ENCODE data around the gene NCOA7.
"Not testable (repeated sequence)": the region's sequence is repeated elsewhere in the genome, so short reads cannot be mapped to it uniquely, and the experiment has no call there.

The NCOA7 gene

GRCh38 chr6:125930765-125931418 lies 140.1 kb downstream of the NCOA7 start:
- no peak overlapping the region for H3K4me3 ChIP-seq (ENCODE audit: low read depth, low read length)
- TF ChIP-seq CTCF (IDR thresholded peaks at IDR 0.05; ENCODE audit: borderline replicate concordance, insufficient read depth, low read depth, low read length), result no peak

- TF ChIP-seq CTCF (IDR thresholded peaks at IDR 0.05; ENCODE audit: borderline replicate concordance, insufficient read depth, low read depth, low read length), result no peak
- H3K4me3 ChIP-seq (ENCODE audit: low read depth, low read length), result no peak overlapping the region
These were observed 141.1 kb downstream of the NCOA7 start for GRCh38 chr6:125931733-125932450.

GRCh38 chr6:125932451-125932795 lies 141.7 kb downstream of the NCOA7 start:
- no peak for TF ChIP-seq CTCF (IDR thresholded peaks at IDR 0.05; ENCODE audit: borderline replicate concordance, insufficient read depth, low read depth, low read length)
- no peak overlapping the region for H3K4me3 ChIP-seq (ENCODE audit: low read depth, low read length)

GRCh38 chr6:125935520-125935919 lies 144.8 kb downstream of the NCOA7 start:
- H3K4me3 ChIP-seq (ENCODE audit: low read depth, low read length), result not testable (repeated sequence)

- H3K4me3 ChIP-seq (ENCODE audit: low read depth, low read length), result no peak overlapping the region
- TF ChIP-seq CTCF (IDR thresholded peaks at IDR 0.05; ENCODE audit: borderline replicate concordance, insufficient read depth, low read depth, low read length), result no peak
These were observed 148.3 kb downstream of the NCOA7 start for GRCh38 chr6:125939026-125939425.

GRCh38 chr6:125939791-125940190 lies 149.0 kb downstream of the NCOA7 start:
- TF ChIP-seq CTCF (IDR thresholded peaks at IDR 0.05; ENCODE audit: borderline replicate concordance, insufficient read depth, low read depth, low read length), result no peak
- H3K4me3 ChIP-seq (ENCODE audit: low read depth, low read length), result no peak overlapping the region

GRCh38 chr6:125940247-125941041 lies 149.7 kb downstream of the NCOA7 start:
- H3K4me3 ChIP-seq (ENCODE audit: low read depth, low read length), result no peak overlapping the region
- no peak for TF ChIP-seq CTCF (IDR thresholded peaks at IDR 0.05; ENCODE audit: borderline replicate concordance, insufficient read depth, low read depth, low read length)
